Suprapubic skin (tissue), 4 donors: ENCODE data around the gene TBRG4. TPM values are rescaled to one million over a fixed set of nuclear protein-coding genes. Genes with fewer than 3 reads are reported as not detected.

Experiments
- DNase-seq, 2 donors: peaks; one replicate each; pipeline ENCODE4 v3.0.0-alpha.2; 2019; ENCODE audit warnings: low spot score in 2 of 2
- H3K27ac ChIP-seq: fragments of 200-600 bp; sonication (generic); one replicate; pipeline ENCODE4 v1.5.1; 2019
- H3K27me3 ChIP-seq: fragments of 200-600 bp; sonication (generic); one replicate; pipeline ENCODE4 v1.5.1; 2019
- H3K36me3 ChIP-seq: fragments of 200-600 bp; sonication (generic); one replicate; pipeline ENCODE4 v1.5.1; 2019
- H3K4me1 ChIP-seq: fragments of 200-600 bp; sonication (generic); one replicate; pipeline ENCODE4 v1.5.1; 2019
- H3K4me3 ChIP-seq: fragments of 200-600 bp; sonication (generic); one replicate; pipeline ENCODE4 v1.5.1; 2019; ENCODE audit warnings: mild to moderate bottlenecking
- H3K9me3 ChIP-seq: fragments of 200-600 bp; sonication (generic); one replicate; pipeline ENCODE4 v1.5.1; 2019
- EP300 ChIP-seq: sonication (generic); formaldehyde crosslinking; IDR thresholded peaks from one replicate; pipeline ENCODE4 v1.6.1; 2017; ENCODE audit warnings: antibody characterized with exemption
- POLR2A ChIP-seq, 2 donors: fragments of 450-650 bp; IDR thresholded peaks; one replicate each; pipeline ENCODE4 v1.6.1; 2017; ENCODE audit warnings: antibody characterized with exemption in 2 of 2, mild to moderate bottlenecking in 2 of 2, moderate library complexity in 2 of 2
- POLR2AphosphoS5 ChIP-seq, 3 donors: sonication (generic); formaldehyde crosslinking; IDR thresholded peaks; one replicate each; pipeline ENCODE4 v1.6.1; 2017; ENCODE audit warnings: antibody characterized with exemption in 3 of 3
- WGBS: methylation state at CpG from one replicate; pipeline ENCODE4 v1.1.5; 2018; 5-methylcytosine and 5-hydroxymethylcytosine counted together
- total RNA-seq, 4 donors: library from RNA; depleted of rRNA; stranded (reverse); fragments of >200 nt; gene quantifications; one replicate each; pipeline ENCODE4 v1.1.0, GENCODE V29; 2016
- TF ChIP-seq, protein P1 (sequence below), 2 donors: fragments of 200-600 bp in 1 of 2; fragments of 450-650 bp in 1 of 2; sonication (generic) in 1 of 2; IDR thresholded peaks; one replicate each; pipeline ENCODE4 v1.5.1; 2016 to 2019; ENCODE audit warnings: antibody characterized with exemption in 2 of 2, mild to moderate bottlenecking in 1 of 2, moderate library complexity in 1 of 2

The TBRG4 gene
- total RNA-seq, 4 donors from 2014 or later = 49.9 to 82.8 (median 68.9) TPM

DNA sequence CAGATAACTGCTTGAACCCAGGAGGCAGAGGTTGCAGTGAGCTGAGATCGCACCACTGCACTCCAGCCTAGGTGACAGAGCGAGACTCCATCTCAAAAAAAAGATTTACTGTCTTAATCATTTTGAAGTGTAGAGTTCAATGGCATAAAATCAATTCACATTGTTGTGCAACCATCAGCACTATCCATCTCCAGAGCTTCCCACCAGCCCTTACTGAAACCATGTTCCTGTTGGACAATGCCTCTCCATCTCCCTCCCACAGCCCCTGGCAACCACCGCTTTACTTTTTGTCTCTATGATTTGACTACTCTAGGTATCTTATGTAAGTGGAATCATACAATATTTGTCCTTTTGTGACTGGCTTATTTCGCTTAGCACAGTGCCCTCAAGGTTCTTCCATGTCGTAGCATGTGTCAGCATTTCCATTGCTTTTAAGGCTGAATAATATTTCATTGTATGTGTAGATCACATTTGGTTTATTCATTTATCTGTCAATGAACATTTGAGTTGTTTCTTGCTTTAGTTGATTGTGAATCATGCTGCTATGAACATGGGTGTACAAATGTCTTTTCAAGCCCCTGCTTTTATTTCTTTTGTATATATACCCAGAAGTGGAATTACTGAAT, 55.8 kb downstream of the TBRG4 start:
- TF ChIP-seq, protein P1, sequence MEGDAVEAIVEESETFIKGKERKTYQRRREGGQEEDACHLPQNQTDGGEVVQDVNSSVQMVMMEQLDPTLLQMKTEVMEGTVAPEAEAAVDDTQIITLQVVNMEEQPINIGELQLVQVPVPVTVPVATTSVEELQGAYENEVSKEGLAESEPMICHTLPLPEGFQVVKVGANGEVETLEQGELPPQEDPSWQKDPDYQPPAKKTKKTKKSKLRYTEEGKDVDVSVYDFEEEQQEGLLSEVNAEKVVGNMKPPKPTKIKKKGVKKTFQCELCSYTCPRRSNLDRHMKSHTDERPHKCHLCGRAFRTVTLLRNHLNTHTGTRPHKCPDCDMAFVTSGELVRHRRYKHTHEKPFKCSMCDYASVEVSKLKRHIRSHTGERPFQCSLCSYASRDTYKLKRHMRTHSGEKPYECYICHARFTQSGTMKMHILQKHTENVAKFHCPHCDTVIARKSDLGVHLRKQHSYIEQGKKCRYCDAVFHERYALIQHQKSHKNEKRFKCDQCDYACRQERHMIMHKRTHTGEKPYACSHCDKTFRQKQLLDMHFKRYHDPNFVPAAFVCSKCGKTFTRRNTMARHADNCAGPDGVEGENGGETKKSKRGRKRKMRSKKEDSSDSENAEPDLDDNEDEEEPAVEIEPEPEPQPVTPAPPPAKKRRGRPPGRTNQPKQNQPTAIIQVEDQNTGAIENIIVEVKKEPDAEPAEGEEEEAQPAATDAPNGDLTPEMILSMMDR (IDR thresholded peaks at IDR 0.05) = no peak
- no peak for TF ChIP-seq POLR2A (IDR thresholded peaks at IDR 0.05)
- TF ChIP-seq POLR2AphosphoS5 (IDR thresholded peaks at IDR 0.05) = no peak
- TF ChIP-seq EP300 = no peak
- Histone ChIP-seq H3K9me3 (no peaks in the 10 kb centered on the region), H3K4me1 (no peaks in the 10 kb centered on the region), H3K36me3 (peaks cover 5% of the 10 kb centered on the region), H3K27ac (no peak overlapping the region), H3K27me3 (no peaks in the 10 kb centered on the region), H3K4me3 (no peak overlapping the region)
- DNase-seq = peak in 1 of 2 donors; percentile 13
- WGBS = 92% methylated on average over 5 of the region's 5 CpGs

- H3K4me3 ChIP-seq = no peak overlapping the region
- DNase-seq = peak in 1 of 2 donors; percentile 16
- H3K27me3 ChIP-seq = no peaks in the 10 kb centered on the region
- H3K27ac ChIP-seq = no peak overlapping the region
- TF ChIP-seq, protein P1 (IDR thresholded peaks at IDR 0.05) = no peak
- no peak for TF ChIP-seq POLR2AphosphoS5 (IDR thresholded peaks at IDR 0.05)
- TF ChIP-seq EP300 = no peak
- TF ChIP-seq POLR2A (IDR thresholded peaks at IDR 0.05) = no peak
- peaks cover 10% of the 10 kb centered on the region for H3K36me3 ChIP-seq
- WGBS = 92% methylated on average over 5 of the region's 5 CpGs
- no peaks in the 10 kb centered on the region for H3K4me1 ChIP-seq
- no peaks in the 10 kb centered on the region for H3K9me3 ChIP-seq
Measured at GRCh38 chr7:45055016-45055415, 56.5 kb downstream of the TBRG4 start.

DNA sequence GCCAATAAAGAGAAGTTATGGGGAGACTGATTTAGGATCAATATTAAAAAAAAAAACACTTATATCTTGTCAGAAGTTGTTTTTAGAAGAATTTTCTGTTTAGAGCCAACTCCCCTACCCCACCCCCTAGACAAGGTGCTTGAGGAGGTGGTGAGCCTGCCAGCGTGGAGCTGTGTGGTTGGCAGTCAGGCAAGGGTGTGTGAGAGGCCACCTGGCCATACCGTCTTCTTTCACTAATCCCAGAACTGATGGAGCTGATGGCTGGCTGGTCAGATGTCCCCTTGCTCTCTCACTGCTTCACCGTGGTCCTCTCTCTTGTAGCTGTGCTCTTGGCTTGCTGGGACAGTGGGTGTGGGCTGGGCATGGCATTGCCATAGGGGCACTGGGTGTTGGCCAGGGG, 57.1 kb downstream of the TBRG4 start:
- DNase-seq = peak in 1 of 2 donors; percentile 48
- no peak overlapping the region for H3K4me3 ChIP-seq
- no peaks in the 10 kb centered on the region for H3K9me3 ChIP-seq
- WGBS = 67% methylated on average over 3 of the region's 3 CpGs
- TF ChIP-seq, protein P1 (IDR thresholded peaks at IDR 0.05) = no peak
- TF ChIP-seq EP300 = no peak
- TF ChIP-seq POLR2AphosphoS5 (IDR thresholded peaks at IDR 0.05) = no peak
- no peak for TF ChIP-seq POLR2A (IDR thresholded peaks at IDR 0.05)
- peaks cover 10% of the 10 kb centered on the region for H3K36me3 ChIP-seq
- no peaks in the 10 kb centered on the region for H3K4me1 ChIP-seq
- no peaks in the 10 kb centered on the region for H3K27me3 ChIP-seq
- H3K27ac ChIP-seq = no peak overlapping the region

- Histone ChIP-seq H3K9me3 (no peaks in the 10 kb centered on the region), H3K4me3 (no peak overlapping the region), H3K27me3 (no peaks in the 10 kb centered on the region), H3K36me3 (peaks cover 11% of the 10 kb centered on the region), H3K27ac (no peak overlapping the region), H3K4me1 (no peaks in the 10 kb centered on the region)
- TF ChIP-seq, protein P1 (IDR thresholded peaks at IDR 0.05) = no peak
- TF ChIP-seq EP300 = no peak
- TF ChIP-seq POLR2A (IDR thresholded peaks at IDR 0.05) = no peak
- TF ChIP-seq POLR2AphosphoS5 (IDR thresholded peaks at IDR 0.05) = no peak
- peak in 1 of 2 donors; percentile 57 for DNase-seq
- WGBS = 93% methylated on average over 5 of the region's 5 CpGs
Measured at GRCh38 chr7:45053941-45054340, 57.6 kb downstream of the TBRG4 start.

DNA sequence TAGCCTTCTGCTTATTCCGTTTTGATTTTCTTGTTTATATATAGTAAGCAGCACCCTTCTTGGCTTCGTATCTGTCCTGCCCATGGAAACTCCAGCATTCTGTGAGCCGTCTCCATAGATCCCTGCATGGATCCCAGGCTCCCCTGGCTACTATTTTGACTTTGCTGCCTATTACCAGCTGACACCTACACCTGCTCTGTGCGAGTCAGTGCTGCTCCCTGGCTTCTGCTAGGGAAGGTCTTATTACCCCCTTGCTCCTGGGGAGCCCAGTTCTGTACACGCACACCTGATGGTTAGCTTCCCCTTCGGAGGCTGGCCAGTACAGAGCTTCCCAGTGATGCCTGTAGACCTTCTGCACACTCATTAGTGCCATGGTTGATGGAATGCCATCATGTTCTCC, 58.1 kb downstream of the TBRG4 start:
- no peaks in the 10 kb centered on the region for H3K4me1 ChIP-seq
- no peaks in the 10 kb centered on the region for H3K9me3 ChIP-seq
- TF ChIP-seq, protein P1 (IDR thresholded peaks at IDR 0.05) = no peak
- TF ChIP-seq POLR2AphosphoS5 (IDR thresholded peaks at IDR 0.05) (no peak), POLR2A (IDR thresholded peaks at IDR 0.05) (no peak), EP300 (no peak)
- no peak overlapping the region for H3K4me3 ChIP-seq
- 91% methylated on average over 6 of the region's 6 CpGs for WGBS
- H3K27ac ChIP-seq = no peak overlapping the region
- peak in 1 of 2 donors; percentile 18 for DNase-seq
- H3K27me3 ChIP-seq = no peaks in the 10 kb centered on the region
- peaks cover 16% of the 10 kb centered on the region for H3K36me3 ChIP-seq
